Stimulated activated CD8-positive, alpha-beta memory T cell treated with anti-CD3 and anti-CD28 coated beads, Interleukin-12 subunit alpha, Interleukin-12 subunit beta, amount 100 ng/mL, for 24 hours (primary cell): ENCODE data around the gene FAM177B.

Source experiments
- DNase-seq: peaks from one replicate; pipeline ENCODE4 v3.0.0-alpha.2; 2020; ENCODE audit errors: extremely low read depth

Gene FAM177B

DNA sequence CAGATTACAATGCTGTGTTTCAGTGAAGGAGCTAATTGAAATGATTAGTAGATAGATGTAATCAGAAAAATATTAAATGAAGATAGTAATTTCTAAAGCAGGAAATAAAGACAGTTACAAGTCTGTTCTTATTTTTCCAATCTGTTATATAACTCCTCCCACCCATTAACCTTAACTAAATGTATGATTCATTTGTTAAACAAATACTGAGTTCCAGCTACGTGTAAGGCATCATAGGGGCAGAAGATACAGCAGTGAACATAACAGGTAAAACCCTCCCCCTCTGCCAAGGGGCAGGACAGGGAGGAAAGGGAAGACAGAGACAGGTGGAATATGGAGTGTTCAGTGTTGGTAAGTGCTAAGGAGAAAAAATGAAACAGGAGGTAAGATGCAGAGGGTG, at the start of gene FAM177B:
TSS of gene FAM177B (plus strand) at position 231 of the 400 bp plus-strand sequence. CDS start 9,344 bp downstream, outside the sequence.
- no peak for DNase-seq

DNA sequence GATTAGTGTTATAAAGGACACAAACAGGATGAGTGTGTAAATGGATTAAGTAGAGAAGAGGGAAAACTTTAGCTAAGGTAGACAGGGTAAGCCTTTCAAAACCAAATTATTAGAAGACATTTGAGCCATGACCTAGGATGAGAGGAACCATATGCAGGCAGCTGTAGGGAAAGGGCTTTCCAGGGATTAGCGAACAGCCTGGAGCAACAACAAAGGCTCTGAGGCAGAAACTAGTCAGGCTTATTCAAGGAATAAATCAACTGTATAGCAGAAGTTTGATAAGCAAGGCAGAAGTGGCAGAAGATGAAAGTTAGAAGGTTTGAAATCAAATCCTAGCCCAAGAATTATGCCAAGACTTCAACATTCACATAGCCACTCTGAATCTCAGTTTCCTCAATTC, 46.0 kb upstream of the FAM177B start:
- no peak for DNase-seq

DNA sequence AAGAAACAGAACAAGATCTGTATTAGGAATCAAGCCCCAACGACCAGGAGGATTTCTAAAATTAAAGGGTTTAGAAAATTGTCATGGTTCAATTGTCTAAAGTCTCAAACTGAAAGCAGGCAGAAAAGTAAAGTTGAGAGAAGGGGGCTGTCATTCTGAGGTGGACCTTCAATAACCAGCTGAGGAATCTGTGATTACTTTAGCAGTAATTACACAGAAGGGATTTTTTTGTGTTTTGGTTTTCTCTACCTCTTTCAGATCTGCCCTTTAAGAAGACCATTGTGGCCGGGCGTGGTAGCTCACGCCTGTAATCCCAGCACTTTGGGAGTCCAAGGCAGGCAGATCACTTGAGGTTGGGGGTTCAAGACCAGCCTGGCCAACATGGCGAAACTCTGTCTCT, 42.1 kb upstream of the FAM177B start:
- DNase-seq: no peak

DNA sequence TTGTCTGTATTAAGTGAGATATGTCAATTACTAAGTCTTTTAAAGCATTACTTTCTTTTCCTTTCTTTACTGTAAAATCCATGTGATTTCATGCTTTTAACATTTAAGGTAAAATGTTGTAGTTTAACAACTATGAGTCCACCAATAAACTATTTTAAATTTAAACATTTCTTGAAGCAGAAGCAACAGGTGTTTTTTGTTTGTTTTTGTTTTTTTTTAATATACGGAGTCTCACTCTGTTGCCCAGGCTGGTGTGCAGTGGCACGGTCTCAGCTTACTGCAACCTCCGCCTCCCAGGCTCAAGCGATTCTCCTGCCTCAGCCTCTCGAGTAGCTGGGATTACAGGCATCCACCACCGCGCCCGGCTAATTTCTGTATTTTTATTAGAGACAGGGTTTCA, 40.3 kb upstream of the FAM177B start:
- no peak for DNase-seq

DNA sequence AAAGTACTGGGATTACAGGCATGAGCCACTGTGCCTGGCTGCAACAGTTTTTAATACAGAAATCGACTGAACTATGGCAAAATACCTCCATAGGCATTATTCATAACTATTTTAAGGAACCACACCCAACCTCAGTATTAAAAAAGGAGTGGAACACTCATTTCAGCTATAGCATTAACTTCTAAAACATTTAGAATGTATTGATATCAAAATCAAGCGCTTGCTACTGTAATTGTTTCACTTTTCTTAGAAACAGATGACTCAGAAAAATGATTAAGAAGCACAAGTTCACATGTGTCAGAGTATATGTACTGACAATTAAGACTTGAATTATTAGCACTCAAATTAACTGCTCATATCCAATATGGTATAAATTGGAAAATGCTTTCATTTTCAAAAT, 39.8 kb upstream of the FAM177B start:
- no peak for DNase-seq

DNA sequence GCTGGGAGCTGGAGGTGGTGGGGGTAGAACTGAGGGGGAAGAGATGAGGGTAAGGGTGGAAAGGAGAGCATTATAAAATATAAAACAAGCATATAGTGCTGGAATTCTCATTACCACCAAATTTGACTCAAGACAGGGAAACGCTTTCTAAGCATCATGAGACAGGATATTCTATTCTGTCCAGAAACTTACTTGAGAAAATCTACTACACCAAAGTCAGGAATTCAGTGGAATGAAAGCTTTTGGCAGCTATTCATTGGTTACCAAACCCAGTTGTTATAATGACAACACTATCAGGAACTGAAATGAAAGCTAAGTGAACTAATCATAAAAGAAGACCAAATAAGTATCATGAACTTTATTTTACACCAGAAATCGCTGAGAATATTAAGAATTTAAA, 39.2 kb upstream of the FAM177B start:
- DNase-seq: no peak

DNA sequence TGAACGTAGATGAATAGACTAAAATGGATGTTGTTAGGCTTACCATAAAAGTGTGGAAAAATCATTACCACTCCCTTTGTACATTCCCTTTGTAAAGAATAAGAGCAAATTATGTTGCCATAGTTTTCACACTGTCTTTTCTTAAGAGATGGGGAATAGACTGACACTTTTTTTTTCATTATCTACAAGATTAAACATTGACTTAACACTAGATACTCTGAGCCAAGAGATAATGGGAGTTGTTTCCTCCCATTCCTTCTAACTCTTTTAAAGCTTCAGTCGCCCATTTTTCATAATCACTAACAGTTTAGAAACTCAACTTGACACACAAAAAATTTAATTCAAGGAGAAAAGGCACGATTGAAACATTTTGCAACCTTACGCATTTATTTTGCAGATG, 34.8 kb upstream of the FAM177B start:
- DNase-seq: no peak

DNA sequence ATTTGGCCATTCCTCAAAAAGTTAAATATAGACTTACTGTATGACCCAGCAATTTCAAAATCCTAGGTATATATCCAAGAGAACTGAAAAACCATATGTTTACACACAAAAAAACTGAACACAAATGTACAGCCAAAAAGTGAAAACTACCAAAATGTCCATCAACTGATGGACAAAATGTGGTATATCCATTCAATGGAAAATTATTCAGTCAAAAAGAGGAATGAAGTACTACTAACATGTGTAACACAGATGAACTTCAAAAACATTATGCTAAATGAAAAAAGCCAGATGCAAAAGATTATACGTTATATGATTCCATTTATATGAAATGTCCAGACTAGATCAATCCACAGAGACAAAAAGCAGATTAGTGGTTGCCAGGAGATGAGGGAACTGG, 32.7 kb upstream of the FAM177B start:
- DNase-seq: no peak

DNA sequence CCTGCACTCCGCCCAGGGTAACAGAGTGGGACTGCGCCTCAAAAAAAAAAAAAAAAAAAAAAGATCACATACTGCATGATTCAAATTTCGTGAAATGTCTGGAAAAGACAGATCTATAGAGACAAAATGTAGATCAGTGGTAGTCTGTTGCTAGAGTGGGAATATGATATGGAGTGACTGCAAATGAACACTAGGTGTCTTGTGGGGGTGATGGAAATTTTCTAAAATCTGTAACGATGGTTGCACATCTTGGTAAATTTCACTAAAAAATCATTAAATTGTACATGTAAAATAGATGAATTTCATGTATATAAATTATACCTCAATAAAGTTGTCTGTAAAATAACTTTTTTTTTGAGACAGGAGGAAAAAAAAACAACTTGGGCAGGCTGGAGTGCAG, 30.2 kb upstream of the FAM177B start:
- DNase-seq: no peak

DNA sequence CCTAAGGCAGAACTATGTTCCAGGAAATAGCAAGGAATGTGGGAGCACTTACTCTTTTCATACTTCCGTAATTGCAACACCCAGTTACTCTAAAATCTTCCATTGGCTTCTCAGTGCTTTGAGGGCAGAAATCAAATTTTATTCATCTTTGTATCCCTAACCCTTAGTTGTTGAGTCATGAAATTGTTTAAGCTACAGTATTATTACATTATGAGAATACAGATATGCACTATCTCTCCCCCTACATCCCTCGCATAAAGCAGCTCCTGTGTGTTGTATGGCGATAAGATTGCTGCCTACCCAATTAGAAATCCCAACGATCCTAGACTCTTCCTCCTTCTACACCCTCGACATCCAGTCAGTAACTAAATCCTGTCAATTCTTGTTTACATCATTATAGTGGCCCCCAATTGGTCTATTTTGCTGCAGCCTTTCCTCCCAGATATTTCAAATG, 27.3 kb upstream of the FAM177B start:
- no peak for DNase-seq

DNA sequence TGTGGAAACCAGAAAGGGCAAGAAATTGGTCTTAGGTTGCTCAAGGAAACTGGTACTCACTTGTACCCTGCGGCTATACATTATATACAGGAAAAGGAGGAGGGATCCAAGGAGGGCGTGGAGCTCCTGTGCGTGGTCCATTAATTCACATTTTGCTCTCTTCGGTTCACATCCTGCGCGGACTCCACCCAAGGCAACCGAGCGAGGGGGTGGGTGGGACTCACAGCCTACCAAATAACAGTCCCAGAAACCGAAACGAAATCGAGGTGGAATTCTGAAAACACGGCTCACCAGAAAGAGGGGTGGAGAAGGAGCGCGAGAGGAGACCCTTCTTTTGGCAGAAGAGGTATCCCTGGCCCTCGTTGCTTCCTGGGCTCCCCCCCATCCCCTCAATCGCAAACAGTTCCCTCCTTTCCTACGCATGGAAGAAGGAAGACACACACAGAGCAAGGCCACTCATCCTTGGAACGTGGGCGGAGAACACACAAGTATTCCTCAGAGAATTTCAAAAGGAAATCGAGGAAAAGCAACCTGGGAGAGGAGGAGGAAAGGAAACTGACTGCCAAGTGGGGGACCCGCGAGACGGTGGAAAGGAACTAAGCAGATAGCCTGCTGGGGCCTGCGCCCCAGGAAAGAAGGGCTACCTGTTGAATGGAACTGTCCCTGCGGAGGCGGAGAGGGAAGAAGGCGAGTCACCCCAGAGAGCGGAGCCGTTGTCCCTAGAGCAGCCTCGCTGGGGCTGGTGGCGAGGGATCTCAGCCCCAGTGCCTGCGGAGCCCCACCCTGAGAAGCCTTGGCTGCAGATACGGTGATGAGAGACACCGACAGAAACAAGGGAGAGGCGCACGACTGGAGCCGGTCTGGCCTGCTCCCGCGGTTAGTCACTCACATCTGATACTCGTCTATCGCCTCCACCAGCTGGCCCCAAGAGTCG, 25.4 kb upstream of the FAM177B start:
- no peak for DNase-seq

DNA sequence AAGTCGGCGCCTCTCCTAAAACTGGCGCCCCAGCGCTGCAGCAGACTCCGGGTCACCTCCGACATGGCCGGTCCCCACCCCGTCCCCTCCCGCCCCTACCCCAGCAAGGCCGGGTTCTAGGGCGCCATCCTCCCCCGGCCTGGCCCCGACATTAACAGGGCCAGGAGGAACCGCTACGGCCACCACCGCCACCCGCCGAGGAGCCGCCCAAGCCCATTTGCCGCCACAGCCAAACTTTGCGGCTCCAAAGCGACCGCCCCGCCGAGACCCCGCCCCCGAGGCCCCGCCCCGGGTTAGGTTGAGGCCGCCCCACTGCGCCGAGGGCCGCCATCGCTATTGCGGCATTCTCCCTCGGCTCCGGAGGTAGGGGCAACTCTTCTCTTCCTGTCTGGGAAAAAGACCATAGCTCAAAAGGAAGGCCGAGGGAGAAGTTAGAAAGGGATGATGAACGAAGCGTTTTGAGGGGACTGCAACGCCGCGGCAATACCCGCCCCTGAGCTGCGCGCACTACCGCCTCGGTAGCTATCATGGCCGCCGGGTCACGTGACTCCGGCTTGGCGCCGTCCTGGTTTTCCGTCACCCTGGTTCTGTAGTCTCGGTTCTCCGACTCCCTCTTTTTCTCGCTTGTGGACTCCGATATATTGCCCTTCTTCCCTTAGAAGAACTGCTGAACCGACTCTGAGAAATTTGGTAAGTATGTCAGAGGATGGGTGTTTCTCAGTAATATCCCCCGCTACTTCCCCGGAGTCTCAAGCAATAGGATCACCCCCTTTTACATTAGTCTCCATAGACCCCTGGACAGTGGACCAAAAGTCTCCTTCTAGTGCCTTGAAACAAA, 24.5 kb upstream of the FAM177B start, which contains the start of the genes AIDA and BROX:
TSS of gene AIDA (minus strand) at position 239 of the 838 bp plus-strand sequence. CDS start at position 65, 174 bp downstream.
TSS of gene BROX (plus strand) at position 312 of the 838 bp plus-strand sequence. CDS start 3,136 bp downstream, outside the sequence.
- peak; percentile 96 for DNase-seq

DNA sequence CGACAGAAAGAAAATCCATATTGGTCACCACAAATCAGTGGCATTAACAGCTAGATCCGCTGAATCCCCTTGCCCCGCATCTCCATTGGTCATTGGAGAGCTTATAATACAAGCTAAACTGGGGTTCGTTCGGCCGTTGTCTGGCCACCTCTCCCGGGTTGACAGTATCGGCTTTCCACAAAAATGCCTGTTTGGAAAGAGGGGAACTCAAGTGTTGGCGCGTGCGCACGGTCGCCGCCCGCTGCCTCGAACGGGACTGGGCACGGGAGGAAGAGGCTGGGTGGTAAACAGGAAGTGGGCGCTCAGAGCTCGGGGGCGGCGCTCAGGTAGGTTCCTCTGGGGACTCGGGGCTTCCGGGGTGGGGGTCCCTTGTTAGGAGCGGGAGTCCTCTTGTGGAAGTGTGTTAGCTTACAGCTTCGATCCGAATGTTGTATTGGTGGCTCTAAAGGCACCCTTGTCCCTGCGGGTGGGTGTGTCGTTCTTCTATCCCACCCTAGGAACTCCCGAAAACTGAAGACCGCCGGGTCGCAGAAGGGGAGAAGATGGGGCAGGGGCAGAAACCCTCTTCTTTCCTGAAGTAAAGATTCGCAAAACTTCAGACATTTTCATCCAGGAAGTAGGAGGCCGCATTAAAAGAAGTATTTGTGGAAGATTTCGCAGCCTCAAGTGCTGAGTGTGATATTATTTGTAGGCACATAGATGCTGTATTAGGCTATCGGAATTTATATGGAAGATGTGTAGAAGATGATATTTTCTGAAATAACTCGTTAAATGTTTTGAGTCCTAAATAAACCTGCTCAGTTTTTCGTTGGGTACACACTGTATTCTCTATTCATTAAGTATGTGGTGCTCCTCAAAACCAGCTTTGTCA, 23.7 kb upstream of the FAM177B start:
- DNase-seq: peak; percentile 83

DNA sequence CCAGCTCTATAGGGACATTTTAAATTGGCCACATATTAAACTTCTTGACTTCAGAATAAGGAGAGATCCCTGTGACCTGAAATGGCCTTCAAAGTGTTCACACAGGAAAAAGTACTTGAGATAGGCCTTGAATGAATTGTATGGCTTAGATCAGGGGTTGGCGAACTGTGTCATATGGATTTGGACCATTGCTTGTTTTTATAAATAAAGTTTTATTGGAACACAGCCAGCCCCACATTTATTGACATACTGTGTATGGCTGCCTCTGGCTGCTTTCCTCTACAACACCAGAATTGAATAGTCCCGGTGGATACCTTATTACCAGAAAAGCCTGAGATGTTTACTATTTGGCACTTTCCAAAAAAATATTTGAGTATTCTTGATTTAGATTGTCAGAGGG, 20.6 kb upstream of the FAM177B start:
- no peak for DNase-seq

DNA sequence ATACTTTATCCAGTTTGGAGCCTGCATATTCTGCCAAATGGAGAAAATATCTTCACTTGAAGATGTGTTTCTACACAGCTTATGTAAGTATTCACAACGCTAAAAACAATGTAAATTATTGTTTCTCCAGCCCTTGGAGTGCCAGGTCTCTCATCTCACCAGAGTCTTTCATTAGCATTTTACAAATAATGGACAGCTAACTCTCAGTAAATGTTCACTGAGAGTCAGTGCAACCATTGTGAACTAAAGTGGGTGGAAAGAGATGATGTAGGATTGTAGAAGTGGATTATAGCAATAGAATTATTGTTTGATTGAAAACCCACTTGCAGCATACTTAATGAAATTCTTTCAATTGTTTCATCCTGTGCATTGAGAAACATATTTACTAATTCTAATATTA, 8.3 kb upstream of the FAM177B start:
- DNase-seq: no peak

DNA sequence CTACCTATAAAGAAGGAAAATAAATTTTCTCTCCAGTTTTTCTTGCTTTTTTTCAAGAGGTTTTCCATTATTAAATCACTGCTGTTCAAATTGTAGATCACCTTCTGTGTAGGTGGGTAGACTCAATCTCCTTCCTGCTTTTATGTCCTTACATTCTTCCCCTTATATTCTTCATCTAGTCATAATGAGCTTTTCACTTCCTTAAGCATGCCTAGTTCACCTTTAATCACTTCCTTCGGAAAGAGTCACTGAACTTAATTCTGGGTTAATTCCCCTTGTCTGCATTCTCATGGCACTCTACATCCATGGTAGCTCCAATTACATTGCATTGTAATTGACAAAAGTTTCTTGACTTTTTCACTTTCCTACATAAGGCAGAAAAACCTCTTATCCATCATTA, 6.1 kb upstream of the FAM177B start:
- DNase-seq: no peak

DNA sequence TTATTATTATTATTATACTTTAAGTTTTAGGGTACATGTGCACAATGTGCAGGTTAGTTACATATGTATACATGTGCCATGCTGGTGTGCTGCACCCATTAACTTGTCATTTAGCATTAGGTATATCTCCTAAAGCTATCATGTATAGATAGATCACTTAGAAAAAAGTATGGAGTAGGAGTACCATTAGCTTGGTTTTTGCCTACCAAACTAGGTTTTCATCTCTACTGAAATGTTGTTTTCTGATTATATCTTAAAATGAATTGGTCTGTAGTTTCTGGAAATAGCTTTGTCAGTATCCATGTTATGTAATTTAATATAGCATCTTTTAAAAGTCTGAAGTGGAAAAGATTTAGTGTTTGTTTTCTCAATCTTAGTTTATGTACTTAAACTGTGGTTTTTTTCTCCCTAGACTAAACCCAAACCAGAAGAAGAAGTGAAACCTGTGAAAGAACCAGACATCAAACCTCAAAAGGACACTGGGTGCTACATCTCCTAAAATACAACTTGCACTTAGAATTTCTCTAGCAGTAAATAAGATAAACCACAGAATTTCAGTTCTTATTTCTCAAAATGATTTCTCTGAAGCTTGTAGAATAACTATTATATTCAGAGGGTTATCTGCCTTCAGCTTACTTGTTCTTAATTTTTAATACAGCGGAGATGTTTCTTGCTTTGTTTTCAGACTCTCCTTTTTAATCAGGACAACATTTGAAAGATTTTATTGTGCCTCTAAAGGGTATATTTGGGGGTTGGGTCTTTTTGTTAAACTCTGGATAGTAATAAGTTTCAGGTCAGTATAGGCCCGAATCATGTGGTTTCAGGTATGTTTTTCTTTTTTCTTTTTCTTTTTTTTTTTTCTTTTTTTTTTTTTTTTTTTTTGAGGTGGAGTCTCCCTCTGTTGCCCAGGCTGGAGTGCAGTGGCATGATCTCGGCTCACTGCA, 4.5 kb upstream of the FAM177B start:
- DNase-seq: no peak

DNA sequence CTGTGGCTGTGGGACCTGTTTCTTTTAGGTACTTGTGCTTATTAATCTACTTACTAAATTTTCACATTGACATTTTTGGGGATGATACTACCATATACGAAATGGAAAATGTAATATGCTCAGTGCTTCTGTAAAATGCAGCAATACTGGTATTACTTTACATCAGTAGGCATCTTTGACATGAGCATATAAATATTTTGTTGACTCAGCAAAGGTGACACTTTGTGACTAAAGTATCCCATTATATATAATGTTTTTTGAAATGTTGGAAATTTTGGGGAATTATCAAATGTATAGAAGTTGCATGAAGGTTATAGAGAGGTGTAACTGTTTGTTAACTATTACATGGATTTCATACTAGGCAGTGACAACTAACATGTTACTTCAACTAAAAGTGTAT, 2.3 kb upstream of the FAM177B start:
- no peak for DNase-seq

DNA sequence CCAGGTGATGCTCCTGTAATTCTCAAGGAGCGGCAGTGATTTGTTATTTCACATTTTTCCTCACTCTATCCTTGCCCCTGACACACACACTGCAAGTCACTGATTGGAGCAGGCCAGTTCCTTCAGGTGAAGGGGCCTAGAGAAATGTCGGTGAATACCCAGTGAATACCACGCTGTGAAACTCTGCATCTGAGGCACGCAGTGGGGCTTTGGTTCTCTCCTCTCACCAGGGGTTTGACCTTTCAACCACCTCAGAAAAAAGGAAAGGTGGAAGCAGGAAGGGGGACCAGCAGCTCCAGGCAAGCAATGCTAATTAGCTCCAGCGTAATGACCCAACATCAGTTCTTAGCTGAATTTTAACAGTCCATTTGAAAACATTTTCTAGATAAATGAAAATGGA, 532 bp upstream of the FAM177B start:
- no peak for DNase-seq

DNA sequence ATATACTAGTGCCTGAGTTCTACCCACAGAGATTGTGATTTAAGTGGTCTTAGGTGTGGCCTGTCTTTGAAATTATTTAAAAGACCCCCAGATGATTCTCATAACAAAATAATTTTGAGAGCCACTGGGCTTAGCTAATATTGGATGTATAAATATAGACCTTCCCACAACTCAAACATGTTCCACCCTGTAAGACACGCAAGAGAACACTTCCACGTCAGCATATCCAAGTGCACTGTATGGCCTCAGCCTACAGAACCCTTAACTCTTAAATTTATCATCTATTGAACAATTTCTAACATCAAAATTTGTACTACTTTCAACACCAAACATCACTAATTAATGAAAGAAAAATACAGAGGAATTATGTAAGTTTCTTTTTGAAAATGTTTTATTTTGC, 2.5 kb downstream of the FAM177B start:
- DNase-seq: no peak
